BLaER1 (cell line): ENCODE results near the gene MTHFD1L.

Experiments
- H3K27ac ChIP-seq: shearing (Covaris generic); formaldehyde crosslinking; 2 replicates; pipeline ENCODE4 v1.8.1; 2022
- H3K27me3 ChIP-seq: shearing (Covaris generic); formaldehyde crosslinking; 2 replicates; pipeline ENCODE4 v1.8.1; 2022
- H3K36me3 ChIP-seq: shearing (Covaris generic); formaldehyde crosslinking; 2 replicates; pipeline ENCODE4 v1.8.1; 2022
- H3K4me1 ChIP-seq: shearing (Covaris generic); formaldehyde crosslinking; 2 replicates; pipeline ENCODE4 v1.8.1; 2022
- H3K4me2 ChIP-seq: shearing (Covaris generic); formaldehyde crosslinking; 2 replicates; pipeline ENCODE4 v1.8.1; 2022
- H3K4me3 ChIP-seq: shearing (Covaris generic); formaldehyde crosslinking; 2 replicates; pipeline ENCODE4 v1.8.1; 2022
- H3K9ac ChIP-seq: shearing (Covaris generic); formaldehyde crosslinking; 2 replicates; pipeline ENCODE4 v1.8.1; 2022
- H3K9me3 ChIP-seq: shearing (Covaris generic); formaldehyde crosslinking; 2 replicates; pipeline ENCODE4 v1.8.1; 2022
- H4K20me1 ChIP-seq: shearing (Covaris generic); formaldehyde crosslinking; 2 replicates; pipeline ENCODE4 v1.8.1; 2022
- Cebpa-rat ChIP-seq: shearing (Covaris generic); IDR thresholded peaks from 2 replicates; pipeline ENCODE4 v1.8.1; 2022

Gene MTHFD1L

DNA sequence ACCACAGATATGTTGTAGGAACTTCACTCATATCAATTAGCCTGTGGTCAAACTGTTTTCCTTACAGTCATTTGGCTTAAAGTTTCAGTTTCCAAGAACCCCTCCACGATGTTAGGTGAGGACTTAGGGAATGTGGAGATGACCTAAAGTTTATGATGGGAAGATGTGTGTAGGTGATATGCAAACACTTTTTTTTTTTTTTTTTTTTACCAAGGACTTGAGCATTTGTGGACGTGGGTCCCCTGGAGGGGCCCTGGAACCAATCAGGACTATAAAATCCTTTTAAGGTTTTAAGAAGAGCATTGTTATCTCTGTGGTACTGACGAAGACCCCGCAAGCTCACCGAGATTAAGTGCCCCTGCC is 478 bp upstream of the MTHFD1L start:
- H3K36me3 ChIP-seq: peaks cover 7% of the 10 kb centered on the region; the same call in 1 of the 2 replicates

DNA sequence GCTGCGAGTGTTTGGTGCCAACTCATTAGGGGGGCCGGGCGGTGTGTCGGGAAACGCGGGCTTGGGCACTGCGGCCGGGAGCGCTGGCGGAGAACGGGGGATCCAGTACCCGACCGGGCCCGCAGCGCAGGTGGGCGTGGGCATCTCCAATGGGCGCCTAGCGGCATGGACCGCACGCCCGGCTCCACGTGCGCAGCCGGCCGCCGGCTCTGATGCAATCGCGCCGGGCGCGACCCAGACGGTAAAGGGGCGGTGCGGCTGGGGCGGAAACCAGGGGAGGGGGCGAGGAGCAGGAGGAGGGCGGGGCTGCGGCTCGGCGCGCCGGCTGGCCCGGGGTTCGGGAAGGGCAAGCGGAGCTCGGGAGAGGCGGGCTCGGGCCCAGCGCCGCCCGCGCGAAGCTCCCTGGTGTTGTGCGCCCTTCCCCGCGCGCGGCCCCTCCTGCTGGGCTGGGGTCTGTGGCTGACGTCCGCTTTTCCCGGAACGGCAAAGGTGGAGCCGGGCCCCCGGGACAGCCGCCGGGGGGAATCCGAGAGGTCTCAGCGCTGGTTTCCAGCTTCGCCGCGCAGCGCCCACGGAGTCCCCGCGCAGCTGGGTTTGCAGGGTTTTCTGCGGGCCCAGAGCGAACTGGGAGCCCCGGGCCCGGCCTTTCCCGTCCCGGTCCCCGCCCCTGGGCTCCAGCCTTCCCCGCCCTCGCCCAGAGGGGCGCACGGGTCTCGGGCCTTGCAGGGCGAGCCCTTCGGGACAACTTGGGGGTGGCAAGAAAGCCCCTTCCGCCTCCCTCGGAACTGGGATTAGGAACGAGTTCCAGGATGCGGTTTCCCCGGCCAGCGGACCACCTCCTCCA is 867 bp downstream of the MTHFD1L start:
- H3K27me3 ChIP-seq: no peaks in the 10 kb centered on the region
- peak; percentile 98 for TF ChIP-seq Cebpa-rat
- peak overlapping the region; percentile 96 for H3K4me3 ChIP-seq
- peak overlapping the region; percentile 90 for H3K4me2 ChIP-seq
- H3K9me3 ChIP-seq: no peaks in the 10 kb centered on the region
- H3K27ac ChIP-seq: peak overlapping the region; percentile 98
- H3K9ac ChIP-seq: peak overlapping the region; percentile 97
- H4K20me1 ChIP-seq: peaks cover 48% of the 10 kb centered on the region
- peaks cover 9% of the 10 kb centered on the region; the same call in 1 of the 2 replicates for H3K36me3 ChIP-seq
- peaks cover 38% of the 10 kb centered on the region for H3K4me1 ChIP-seq

More for the DNA sequence above, 478 bp upstream of the MTHFD1L start:
- Histone ChIP-seq H3K9me3 (no peaks in the 10 kb centered on the region), H3K4me1 (peaks cover 38% of the 10 kb centered on the region), H3K27me3 (no peaks in the 10 kb centered on the region), H3K9ac (peak overlapping the region; percentile 97), H3K4me2 (peak overlapping the region; percentile 90), H3K4me3 (peak overlapping the region; percentile 96), H4K20me1 (peaks cover 38% of the 10 kb centered on the region), H3K27ac (peak overlapping the region; percentile 98)
- no peak for TF ChIP-seq Cebpa-rat

DNA sequence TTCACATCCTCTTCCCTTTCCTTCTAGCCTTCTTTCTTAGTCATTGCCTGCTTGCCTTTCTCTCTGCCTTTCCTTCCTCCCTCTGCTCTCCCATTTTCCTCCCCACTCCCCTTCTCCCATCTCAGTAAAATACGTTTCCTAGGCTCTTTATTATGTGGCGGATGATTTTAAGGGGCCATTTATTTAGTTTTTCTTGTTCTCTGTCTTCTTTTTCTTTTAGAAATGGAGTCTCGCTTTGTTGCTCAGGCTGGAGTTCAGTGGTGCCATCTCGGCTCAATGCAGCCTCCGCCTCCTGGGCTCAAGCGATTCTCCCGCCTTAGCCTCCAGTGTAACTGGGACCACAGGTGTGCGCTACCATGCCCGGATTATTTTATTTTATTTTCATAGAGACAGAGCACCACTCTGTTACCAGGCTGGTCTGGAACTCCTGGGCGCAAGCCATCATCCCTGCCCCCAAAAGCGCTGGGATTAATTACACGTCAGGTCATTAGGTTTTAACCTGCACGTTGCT is 1.5 kb downstream of the MTHFD1L start:
- H4K20me1 ChIP-seq: peaks cover 55% of the 10 kb centered on the region
- peak overlapping the region; percentile 97 for H3K9ac ChIP-seq
- peaks cover 31% of the 10 kb centered on the region for H3K4me1 ChIP-seq

DNA sequence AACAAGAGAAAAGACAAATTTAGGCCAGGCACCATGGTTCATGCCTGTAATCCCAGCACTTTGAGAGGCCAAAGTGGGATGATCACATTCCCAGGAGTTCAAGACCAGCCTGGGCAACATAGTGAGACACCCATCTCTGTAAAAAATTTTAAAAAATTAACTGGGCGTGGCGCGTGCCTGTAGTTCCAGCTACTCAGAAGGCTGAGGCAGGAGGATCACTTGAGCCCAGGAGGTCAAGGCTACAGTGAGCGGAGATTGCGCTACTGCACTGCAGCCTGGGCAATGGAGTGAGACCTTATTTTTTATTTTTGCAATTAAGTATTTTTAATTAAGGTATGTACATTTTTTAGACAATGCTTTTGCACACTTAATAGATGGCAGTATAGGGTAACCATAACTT is 3.3 kb downstream of the MTHFD1L start:
- no peak for TF ChIP-seq Cebpa-rat
- H3K36me3 ChIP-seq: peaks cover 30% of the 10 kb centered on the region; the same call in 1 of the 2 replicates
- no peak overlapping the region for H3K27ac ChIP-seq
- no peaks in the 10 kb centered on the region for H3K9me3 ChIP-seq
- no peaks in the 10 kb centered on the region for H3K27me3 ChIP-seq
- peaks cover 28% of the 10 kb centered on the region for H3K4me1 ChIP-seq
- H3K4me3 ChIP-seq: no peak overlapping the region
- no peak overlapping the region for H3K4me2 ChIP-seq
- H3K9ac ChIP-seq: no peak overlapping the region
- peaks cover 72% of the 10 kb centered on the region for H4K20me1 ChIP-seq

More for the DNA sequence above, 1.5 kb downstream of the MTHFD1L start:
- Histone ChIP-seq H3K36me3 (peaks cover 14% of the 10 kb centered on the region; the same call in 1 of the 2 replicates), H3K4me2 (peak overlapping the region; percentile 90), H3K27ac (peak overlapping the region; percentile 98), H3K27me3 (no peaks in the 10 kb centered on the region), H3K4me3 (peak overlapping the region; percentile 96), H3K9me3 (no peaks in the 10 kb centered on the region)
- TF ChIP-seq Cebpa-rat: no peak

DNA sequence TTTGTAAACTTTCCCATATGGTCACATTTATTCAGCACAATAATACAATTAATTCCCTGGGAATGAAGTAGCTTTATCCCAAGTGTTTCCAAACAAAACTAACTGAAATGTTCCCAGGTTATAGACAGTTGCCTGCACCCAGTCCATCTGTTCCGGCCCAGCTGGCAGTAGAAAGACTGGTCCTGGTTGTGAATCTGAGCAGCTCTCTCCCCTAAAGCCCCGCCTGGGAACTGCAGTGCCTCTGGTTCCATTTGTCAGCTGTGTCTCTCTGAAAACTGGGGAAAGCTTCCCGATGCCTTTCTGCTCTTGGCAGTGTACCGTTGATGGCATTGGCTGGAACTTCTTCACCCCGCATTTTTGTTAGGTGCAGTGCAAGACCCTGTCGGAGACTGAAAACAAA is 8.7 kb downstream of the MTHFD1L start:
- H3K4me3 ChIP-seq: no peak overlapping the region
- H4K20me1 ChIP-seq: peaks cover 97% of the 10 kb centered on the region
- H3K9me3 ChIP-seq: no peaks in the 10 kb centered on the region
- H3K9ac ChIP-seq: no peak overlapping the region
- H3K27me3 ChIP-seq: no peaks in the 10 kb centered on the region
- TF ChIP-seq Cebpa-rat: no peak
- peaks cover 64% of the 10 kb centered on the region for H3K36me3 ChIP-seq
- no peak overlapping the region for H3K4me2 ChIP-seq
- H3K4me1 ChIP-seq: peaks cover 19% of the 10 kb centered on the region
- H3K27ac ChIP-seq: no peak overlapping the region

DNA sequence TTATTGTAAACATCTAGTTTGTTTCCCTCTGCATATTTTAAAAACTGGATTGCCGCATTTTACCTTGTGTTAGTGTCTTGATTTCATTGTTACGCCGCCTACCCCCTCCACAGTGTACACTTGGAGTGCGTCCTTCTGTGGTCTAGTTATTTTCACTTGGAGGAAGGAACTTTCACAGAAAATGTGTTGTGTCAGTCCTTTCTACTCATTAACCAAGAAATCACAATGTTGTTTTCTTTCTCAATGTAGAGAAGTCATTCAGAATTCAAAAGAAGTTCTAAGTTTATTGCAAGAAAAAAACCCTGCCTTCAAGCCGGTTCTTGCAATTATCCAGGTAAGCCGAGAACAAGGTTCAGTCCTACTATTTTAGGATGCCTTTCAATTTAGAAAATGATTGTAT is 10.3 kb downstream of the MTHFD1L start:
- Histone ChIP-seq H4K20me1 (peaks cover 98% of the 10 kb centered on the region), H3K4me1 (peaks cover 19% of the 10 kb centered on the region), H3K4me2 (no peak overlapping the region), H3K27ac (no peak overlapping the region), H3K36me3 (peaks cover 79% of the 10 kb centered on the region), H3K9ac (no peak overlapping the region), H3K9me3 (no peaks in the 10 kb centered on the region), H3K4me3 (no peak overlapping the region), H3K27me3 (no peaks in the 10 kb centered on the region)
- TF ChIP-seq Cebpa-rat: no peak

DNA sequence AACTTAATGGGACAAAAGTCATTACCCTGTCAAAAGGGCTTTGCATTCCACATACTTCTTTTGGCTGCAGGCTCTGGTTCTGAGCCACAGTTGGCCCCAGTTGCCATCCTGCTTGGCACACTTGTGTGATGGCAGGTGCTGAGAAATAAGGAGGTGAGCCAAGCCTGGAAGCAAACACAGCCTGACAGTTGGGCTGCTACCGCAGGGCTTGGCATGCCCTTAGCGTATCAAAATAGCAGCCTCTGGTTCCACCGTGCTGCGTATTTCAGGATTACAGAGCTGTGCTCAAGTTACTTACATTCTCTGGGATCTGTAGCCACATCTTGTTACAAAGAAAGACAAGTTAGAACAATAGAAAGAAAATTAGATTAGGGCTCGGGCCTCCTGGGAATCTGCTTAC is 11.1 kb downstream of the MTHFD1L start:
- no peak for TF ChIP-seq Cebpa-rat
- H3K36me3 ChIP-seq: peaks cover 74% of the 10 kb centered on the region
- no peaks in the 10 kb centered on the region for H3K9me3 ChIP-seq
- H3K27ac ChIP-seq: no peak overlapping the region
- no peak overlapping the region for H3K9ac ChIP-seq
- H3K27me3 ChIP-seq: no peaks in the 10 kb centered on the region
- H3K4me3 ChIP-seq: no peak overlapping the region
- peaks cover 100% of the 10 kb centered on the region for H4K20me1 ChIP-seq
- H3K4me2 ChIP-seq: no peak overlapping the region
- H3K4me1 ChIP-seq: peaks cover 19% of the 10 kb centered on the region

DNA sequence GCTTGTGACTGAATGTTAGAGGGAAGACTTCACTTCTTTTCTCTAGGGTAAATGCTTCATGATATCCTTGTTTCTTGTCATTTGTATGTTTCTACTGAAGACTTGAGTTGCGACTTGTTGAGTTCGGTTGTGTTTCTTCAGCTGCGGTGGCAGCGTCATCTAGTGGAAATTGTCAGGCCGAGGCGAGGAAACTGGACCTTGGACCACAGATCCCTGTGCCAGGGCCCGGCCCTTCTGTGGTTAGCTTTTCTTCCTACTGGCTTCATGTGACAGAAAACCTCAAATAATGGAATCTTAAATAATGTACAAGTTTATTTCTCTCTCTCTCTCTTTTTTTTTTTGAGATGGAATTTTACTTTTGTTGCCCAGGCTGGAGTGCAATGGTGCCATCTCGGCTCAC is 12.4 kb downstream of the MTHFD1L start:
- Histone ChIP-seq H3K27ac (no peak overlapping the region), H4K20me1 (peaks cover 98% of the 10 kb centered on the region), H3K4me3 (no peak overlapping the region), H3K9me3 (no peaks in the 10 kb centered on the region), H3K27me3 (no peaks in the 10 kb centered on the region), H3K4me1 (peaks cover 12% of the 10 kb centered on the region), H3K9ac (no peak overlapping the region), H3K4me2 (no peak overlapping the region), H3K36me3 (peaks cover 68% of the 10 kb centered on the region)
- TF ChIP-seq Cebpa-rat: no peak

DNA sequence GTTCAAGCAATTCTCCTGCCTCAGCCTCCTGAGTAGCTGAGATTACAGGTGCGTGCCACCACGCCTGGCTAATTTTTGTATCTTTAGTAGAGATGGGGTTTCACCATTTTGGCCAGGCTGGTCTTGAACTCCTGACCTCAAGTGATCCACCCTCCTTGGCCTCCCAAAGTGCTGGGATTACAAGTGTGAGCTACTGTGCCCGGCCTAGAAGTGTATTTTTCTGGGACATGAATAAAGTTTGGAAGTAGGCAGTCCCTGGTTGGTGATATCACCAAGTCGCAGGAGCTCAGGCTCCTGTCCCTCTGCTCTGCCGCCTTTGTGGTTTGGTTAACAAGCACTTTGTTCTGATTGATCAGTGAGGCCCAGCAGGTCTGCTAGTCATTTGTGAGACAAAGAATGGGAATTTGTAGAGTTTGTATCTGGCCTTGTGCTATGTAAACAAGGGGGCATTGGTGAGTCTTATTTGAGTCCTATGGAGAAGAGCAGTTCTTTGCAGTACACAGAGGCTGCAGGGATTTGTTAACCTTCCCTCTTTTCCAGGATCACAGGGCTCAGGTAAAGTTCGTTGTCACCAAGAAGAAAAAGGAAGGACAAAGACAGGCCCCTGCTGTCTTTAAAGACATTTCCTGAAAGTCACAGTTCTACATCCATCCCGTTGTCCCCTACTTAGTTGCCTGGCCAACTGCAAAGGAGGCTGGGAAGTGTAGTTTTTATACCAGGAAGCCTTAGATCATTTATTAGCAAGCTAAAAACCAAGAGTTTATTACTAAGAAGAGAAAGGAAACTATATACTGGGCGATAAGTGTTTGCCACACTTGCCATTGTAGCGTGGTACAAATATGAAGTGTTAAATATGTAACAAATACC is 13.1 kb downstream of the MTHFD1L start:
- no peak for TF ChIP-seq Cebpa-rat
- Histone ChIP-seq H3K9me3 (no peaks in the 10 kb centered on the region), H3K9ac (no peak overlapping the region), H3K27me3 (no peaks in the 10 kb centered on the region), H3K4me1 (peaks cover 12% of the 10 kb centered on the region), H3K27ac (no peak overlapping the region), H4K20me1 (peaks cover 91% of the 10 kb centered on the region), H3K4me3 (no peak overlapping the region), H3K4me2 (no peak overlapping the region), H3K36me3 (peaks cover 69% of the 10 kb centered on the region)
